ENCODE results near the gene UBQLN1.

UBQLN1 gene

GRCh38 chr9:83688921-83689320 lies 18.8 kb downstream of the UBQLN1 start:
- no peak for DNase-seq (ENCODE audit: low spot score)

DNA sequence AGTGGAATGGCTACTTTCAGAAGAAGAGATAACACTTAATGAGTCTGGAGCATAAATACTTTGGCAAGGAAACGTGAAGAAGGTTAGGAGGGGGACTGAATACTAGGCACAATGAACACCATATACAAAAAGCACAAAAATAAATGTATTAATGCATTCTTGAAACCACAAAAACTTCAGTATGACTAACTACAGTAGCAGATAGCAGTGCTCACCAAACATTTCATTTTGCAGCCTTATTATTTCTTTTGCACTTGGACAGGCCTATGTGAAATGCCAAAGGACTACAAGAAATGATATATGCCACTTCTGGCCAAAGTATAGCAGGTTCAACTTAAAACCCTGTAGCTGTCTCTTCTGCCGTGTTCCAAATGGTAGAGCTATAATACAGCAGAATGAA lies 26.3 kb downstream of the UBQLN1 start:
- no peak for DNase-seq (ENCODE audit: low spot score)

- no peak for DNase-seq (ENCODE audit: low spot score)
Measured at GRCh38 chr9:83680233-83680632, 27.5 kb downstream of the UBQLN1 start.

- no peak for DNase-seq (ENCODE audit: low spot score)
Measured at GRCh38 chr9:83677596-83677995, 30.2 kb downstream of the UBQLN1 start.

GRCh38 chr9:83675466-83675865 lies 32.3 kb downstream of the UBQLN1 start:
- DNase-seq (ENCODE audit: low spot score), result no peak

DNA sequence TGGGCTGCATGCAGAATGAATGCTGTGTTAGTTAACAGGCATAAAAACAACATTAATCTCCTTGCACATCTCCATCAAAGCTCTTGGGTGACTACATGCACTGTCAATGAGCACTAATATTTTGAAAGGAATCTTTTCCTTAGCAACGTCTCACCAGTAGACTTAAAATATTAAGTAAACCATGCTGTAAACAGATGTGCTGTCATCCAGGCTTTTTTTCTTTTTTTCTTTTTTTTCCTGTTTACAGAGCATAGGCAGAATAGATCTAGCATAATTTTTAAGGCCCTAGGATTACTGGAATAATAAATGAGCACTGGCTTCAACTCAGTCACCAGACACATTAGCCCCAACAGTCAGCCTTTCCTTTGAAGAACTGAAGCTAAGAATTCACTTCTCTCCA lies 36.3 kb downstream of the UBQLN1 start:
- DNase-seq (ENCODE audit: low spot score), result no peak

DNA sequence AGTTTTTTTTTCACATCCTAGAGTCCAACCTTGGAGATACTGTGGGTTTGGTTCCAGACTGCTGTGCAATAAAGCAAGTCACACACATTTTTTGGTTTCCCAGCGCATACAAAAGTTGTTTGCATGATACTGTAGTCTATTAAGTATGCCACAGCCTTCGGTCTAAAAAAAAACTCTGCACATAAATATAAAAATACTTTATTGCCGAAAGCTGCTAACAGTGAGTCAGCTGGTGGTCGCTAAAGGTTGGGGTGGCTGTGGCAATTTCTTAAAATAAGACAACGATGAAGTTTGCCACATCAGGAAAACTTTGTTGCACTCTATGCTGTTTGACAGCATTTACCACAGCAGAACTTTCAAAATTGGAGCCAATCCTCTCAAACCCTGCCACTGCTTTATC lies 37.4 kb downstream of the UBQLN1 start:
- DNase-seq (ENCODE audit: low spot score), result no peak

GRCh38 chr9:83669067-83669466 lies 38.7 kb downstream of the UBQLN1 start:
- no peak for DNase-seq (ENCODE audit: low spot score)

- no peak for DNase-seq (ENCODE audit: low spot score)
Measured at GRCh38 chr9:83665580-83666200, 42.1 kb downstream of the UBQLN1 start.

- DNase-seq (ENCODE audit: low spot score), result no peak
Measured at GRCh38 chr9:83662933-83663332, 44.8 kb downstream of the UBQLN1 start.

DNA sequence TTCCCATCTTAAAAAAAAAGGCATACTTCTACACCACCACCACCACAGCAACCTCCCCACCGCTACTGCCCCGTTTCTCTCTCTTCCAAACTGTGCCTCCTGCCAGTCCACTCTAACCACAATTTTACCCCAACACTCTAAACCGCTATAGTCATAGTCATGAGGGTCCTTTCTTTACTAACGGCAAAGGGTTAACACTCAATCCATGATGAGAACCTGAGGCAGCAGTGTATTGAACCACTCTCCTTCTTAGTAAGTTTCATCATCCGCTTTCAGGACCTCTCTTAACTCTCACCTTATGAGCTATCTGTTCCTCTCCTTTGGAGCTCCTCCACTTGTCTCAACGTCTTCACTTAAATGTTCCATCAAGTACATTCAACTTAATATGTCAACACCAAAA lies 50.8 kb downstream of the UBQLN1 start:
- no peak for DNase-seq (ENCODE audit: low spot score)

DNA sequence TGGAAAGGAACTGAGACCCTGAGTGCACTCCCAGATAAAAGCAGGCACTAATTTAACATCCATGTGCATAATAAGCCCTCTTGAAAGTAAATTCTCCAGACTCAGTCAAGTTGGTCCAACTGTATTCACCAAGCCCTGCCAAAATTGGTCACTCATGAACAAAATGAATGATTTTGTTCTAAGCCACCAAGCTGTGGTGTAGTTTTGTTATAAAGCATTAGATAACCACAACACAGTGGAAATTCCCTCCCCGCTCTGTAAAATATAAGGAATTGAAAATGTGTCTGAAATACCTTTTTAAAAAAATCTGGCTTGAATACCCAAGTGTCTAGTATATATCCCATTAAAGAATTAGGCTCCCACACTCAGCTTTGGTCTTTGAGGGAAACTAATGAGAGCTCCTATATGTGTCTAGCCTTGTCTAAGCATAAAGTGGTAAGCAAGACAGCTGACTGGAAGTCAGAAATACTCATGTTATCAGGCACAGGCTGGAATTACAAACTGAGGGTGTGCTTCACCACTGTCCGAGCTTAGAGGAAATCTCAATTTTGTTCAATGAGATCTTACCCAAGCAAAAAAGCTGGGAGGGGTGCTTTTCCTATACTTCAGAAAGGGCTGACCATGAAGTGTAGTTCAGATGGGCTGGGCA lies 51.6 kb downstream of the UBQLN1 start:
- no peak for DNase-seq (ENCODE audit: low spot score)

DNA sequence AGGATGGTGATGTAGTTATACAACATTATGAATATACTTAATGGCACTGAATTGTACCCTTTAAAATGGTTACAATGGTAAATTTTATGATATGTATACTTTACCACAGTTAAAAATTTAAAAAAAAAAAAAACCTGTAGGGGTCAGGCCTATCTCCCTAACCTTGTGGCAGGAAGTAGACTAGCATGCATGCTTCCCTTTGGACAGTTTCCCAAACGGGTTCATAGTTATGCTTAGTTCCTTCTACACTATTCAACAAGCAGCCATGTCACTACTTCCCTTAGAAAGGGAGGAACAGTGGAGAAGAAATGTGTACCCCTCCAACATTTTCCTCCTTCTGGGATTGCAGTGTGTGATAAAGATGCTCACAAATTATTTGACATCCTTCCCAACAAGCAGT lies 52.3 kb downstream of the UBQLN1 start:
- DNase-seq (ENCODE audit: low spot score), result no peak

DNA sequence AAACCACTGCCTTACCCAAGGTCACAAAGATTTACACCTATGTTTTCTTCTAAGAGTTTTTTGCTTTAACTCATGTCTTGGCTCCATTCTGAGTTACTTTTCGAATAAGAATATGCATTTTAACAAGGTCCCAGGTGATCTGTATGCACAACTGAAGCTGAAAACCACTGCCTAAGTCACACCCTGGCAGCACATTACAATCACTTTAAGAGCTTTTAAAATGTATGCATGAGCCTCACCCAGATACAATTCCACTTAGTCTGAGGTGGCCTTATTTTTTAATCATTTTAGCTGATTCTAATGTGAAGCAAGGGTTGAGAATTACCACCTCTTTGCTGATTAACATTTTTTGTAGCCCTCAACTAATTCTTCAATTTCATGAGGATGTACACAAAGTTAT lies 55.3 kb downstream of the UBQLN1 start:
- DNase-seq (ENCODE audit: low spot score), result no peak

GRCh38 chr9:83651558-83651957 lies 56.2 kb downstream of the UBQLN1 start:
- no peak for DNase-seq (ENCODE audit: low spot score)

GRCh38 chr9:83649515-83649914 lies 58.2 kb downstream of the UBQLN1 start:
- DNase-seq (ENCODE audit: low spot score), result no peak

GRCh38 chr9:83649080-83649479 lies 58.7 kb downstream of the UBQLN1 start:
- peak; percentile 83 for DNase-seq (ENCODE audit: low spot score)

- DNase-seq (ENCODE audit: low spot score), result no peak
Measured at GRCh38 chr9:83646500-83647239, 61.1 kb downstream of the UBQLN1 start.

DNA sequence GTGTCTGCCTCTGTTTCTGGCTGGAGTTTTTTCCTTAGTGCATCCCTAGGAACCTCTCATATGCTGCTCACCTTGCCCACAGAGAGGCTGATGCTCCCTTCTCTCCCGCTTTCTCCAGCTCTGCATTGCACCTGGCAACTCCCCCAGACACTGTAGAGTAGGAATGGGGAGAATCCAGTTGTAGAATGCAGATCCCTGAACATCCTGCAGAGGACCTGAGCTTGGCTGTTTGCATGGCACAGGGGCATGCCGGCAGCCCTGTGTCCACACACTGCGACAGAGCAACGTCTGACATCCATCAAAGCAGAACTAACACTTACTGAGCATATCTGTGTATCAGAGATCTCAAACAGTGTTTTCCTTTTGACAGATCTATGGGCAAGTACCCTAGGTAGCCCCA lies 65.0 kb downstream of the UBQLN1 start:
- DNase-seq (ENCODE audit: low spot score), result no peak

GRCh38 chr9:83639266-83639665 lies 68.5 kb downstream of the UBQLN1 start:
- no peak for DNase-seq (ENCODE audit: low spot score)

GRCh38 chr9:83637389-83637788 lies 70.4 kb downstream of the UBQLN1 start:
- DNase-seq (ENCODE audit: low spot score), result no peak

DNA sequence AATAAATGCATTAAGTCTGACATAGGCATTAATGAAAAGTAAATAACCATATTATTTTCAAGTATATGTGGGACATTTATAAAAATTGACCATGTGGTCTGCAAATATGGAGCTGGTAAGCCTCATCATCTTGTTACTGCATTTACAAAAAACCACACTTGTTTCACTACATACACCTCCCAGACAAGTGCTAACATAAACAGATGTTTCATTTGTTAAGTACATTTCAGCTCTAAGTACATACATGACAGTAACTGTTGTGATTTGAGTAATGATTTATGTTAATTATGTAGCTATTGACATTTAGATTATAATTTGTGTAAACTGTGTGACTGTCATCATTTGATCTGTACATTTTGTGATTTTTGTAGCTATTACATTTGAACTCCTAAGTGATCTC lies 70.9 kb downstream of the UBQLN1 start:
- no peak for DNase-seq (ENCODE audit: low spot score)

DNA sequence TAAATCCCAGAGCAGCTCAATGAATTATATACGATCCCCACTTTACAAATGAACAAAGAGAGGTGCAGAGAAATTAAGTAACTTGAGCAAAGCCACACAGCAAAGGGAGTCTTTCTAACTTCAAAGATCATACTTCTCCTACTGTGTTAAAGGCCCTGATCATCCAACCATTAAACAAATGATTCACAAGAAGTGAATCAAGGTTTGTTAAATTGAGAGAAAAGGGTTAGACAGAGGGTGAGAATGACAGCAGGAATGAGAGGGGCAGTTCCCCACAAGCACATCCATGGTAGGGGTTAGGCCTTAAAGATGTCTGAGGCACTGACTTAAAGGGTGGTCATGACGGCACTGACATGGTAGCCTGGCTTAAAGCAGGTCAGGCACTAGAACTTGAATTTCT lies 74.1 kb downstream of the UBQLN1 start:
- DNase-seq (ENCODE audit: low spot score), result no peak

DNA sequence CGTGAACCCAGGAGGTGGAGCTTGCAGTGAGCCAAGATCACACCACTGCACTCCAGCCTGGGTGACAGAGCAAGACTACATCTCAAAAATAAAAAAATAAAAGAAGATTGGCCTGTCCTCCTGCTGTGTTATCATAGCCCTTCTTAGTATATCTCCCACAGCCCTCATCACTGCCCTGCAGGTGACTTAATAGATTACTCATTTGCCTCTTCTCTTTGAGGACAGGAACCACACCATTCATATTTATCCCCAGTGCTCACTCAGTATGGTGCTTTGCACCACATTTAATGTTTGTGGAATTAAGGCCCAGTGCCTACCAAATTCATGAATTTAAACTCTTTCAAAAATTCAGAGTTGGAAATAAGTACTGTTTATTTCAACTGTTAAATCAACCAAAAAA lies 74.5 kb downstream of the UBQLN1 start:
- DNase-seq (ENCODE audit: low spot score), result no peak

Measured in iPS-NIHi11 (cell line).